ENCODE results near the gene LGALS16. TPM values are rescaled to one million over a fixed set of nuclear protein-coding genes. Genes with fewer than 3 reads are reported as not detected.

LGALS16 gene, protein sequence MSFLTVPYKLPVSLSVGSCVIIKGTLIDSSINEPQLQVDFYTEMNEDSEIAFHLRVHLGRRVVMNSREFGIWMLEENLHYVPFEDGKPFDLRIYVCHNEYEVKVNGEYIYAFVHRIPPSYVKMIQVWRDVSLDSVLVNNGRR
- polyA plus RNA-seq: not detected in 2 replicates

DNA sequence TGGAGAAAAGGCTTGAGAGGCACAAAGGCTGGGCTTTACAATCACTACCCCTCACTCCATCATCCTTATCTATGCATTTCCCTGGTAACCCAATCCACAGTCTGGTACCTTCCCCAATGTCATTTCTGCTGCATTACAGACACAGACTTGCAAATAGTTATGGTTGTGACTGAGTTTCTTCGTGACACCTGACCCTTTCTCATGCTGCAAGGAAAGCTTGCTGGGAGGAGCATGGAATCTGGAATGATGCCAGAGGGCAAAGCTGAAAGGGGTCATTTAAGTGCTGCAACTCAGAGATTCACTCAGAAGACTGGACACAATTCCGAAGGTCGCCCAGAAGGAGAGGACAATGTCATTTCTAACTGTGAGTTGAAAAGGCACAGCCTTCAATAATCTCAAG lies at the start of gene LGALS16:
TSS of gene LGALS16 (plus strand) at position 301 of the 400 bp plus-strand sequence. CDS start at position 350, 49 bp downstream.

DNA sequence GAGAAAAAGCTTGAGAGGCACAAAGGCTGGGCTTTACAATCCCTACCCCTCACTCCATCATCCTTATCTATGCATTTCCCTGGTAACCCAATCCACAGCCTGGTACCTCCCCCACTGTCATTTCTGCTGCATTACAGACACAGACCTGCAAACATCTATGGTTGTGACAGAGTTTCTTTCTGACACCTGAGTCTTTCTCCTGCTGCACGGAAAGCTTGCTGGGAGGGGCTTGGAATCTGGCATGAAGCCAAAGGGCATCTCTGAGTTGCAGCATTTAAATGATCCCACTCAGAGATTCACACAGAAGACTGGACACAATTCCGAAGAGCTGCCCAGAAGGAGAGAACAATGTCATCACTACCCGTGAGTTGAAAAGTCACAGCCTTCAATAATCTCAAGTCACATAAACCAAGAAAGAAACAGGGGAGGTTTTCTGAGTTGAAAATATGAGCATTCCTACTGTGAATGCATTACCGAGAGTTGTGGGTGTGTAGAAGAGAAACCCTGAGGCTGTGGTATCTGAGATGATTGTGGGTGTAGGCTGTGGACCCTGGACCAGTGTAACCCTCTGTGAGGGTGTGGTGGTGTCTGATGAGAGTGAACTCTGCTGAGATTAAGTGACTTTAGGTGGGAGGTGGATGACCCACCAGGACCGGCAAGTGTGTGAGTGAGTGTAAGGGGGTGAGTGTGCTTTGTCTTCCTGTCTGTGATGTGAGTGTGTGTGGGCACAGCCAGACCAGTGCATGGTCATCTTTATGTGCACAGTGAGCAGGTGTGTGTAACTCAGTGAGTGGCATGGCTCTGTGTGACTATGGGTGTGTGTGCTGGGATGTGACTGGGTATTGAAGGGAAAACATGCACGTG lies 48.7 kb downstream of the LGALS16 start, which contains the start of gene LGALS14:
TSS of gene LGALS14 (plus strand) at position 301 of the 864 bp plus-strand sequence. CDS start at position 349, 48 bp downstream.

Other genes starting within 250 kb of the LGALS16 start
- gene ZFP36, start 249.1 kb upstream of the LGALS16 start, polyA plus RNA-seq: 0.92 and 2.1 TPM in 2 replicates
- not detected in 2 replicates for gene PLEKHG2, start 243.2 kb upstream of the LGALS16 start, polyA plus RNA-seq
- gene RPS16, start 220.0 kb upstream of the LGALS16 start, polyA plus RNA-seq: 356 and 405 TPM in 2 replicates
- gene SUPT5H, start 210.3 kb upstream of the LGALS16 start, polyA plus RNA-seq: 60.5 and 76.2 TPM in 2 replicates
- gene TIMM50, start 175.1 kb upstream of the LGALS16 start, polyA plus RNA-seq: 62.3 and 76.3 TPM in 2 replicates
- 2.1 and 4.1 TPM in 2 replicates for gene DLL3, start 157.0 kb upstream of the LGALS16 start, polyA plus RNA-seq
- not detected in 2 replicates for gene SELENOV, start 140.8 kb upstream of the LGALS16 start, polyA plus RNA-seq
- gene EID2B, start 123.1 kb upstream of the LGALS16 start, polyA plus RNA-seq: 6.9 and 17.5 TPM in 2 replicates
- gene EID2, start 115.8 kb upstream of the LGALS16 start, polyA plus RNA-seq: 20.5 and 35.6 TPM in 2 replicates
- 1.0 and 5.9 TPM in 2 replicates for gene LGALS13, start 53.4 kb upstream of the LGALS16 start, polyA plus RNA-seq
- gene LGALS14, start 48.6 kb downstream of the LGALS16 start, polyA plus RNA-seq: not detected in 2 replicates
- gene CLC, start 82.1 kb downstream of the LGALS16 start, polyA plus RNA-seq: 0.56 TPM in 1 of 2 replicates, not detected in the other
- not detected in 2 replicates for gene LEUTX, start 122.9 kb downstream of the LGALS16 start, polyA plus RNA-seq
- gene DYRK1B, start 178.2 kb downstream of the LGALS16 start, polyA plus RNA-seq: not detected in 2 replicates
- 30.2 and 31.6 TPM in 2 replicates for gene FBL, start 190.5 kb downstream of the LGALS16 start, polyA plus RNA-seq

Measured in Purkinje cell (primary cell).